Erythroblast (primary cell): ENCODE measurements around the gene UBL4B.

Experiments used
- GATA1 ChIP-seq: IDR thresholded peaks from 2 replicates; pipeline ENCODE4 v1.6.1; 2011; ENCODE audit warnings: low read depth, mild to moderate bottlenecking, control low read depth, low read length, moderate library complexity
- POLR2A ChIP-seq: IDR thresholded peaks from 2 replicates; pipeline ENCODE4 v1.6.1; 2011; ENCODE audit warnings: mild to moderate bottlenecking, low read length

GRCh38 chr1:110065841-110066240 is 46.4 kb upstream of the UBL4B start:
- TF ChIP-seq GATA1 (no peak), POLR2A (no peak)
